ENCODE measurements around the gene C17orf107.

C17orf107 gene

DNA sequence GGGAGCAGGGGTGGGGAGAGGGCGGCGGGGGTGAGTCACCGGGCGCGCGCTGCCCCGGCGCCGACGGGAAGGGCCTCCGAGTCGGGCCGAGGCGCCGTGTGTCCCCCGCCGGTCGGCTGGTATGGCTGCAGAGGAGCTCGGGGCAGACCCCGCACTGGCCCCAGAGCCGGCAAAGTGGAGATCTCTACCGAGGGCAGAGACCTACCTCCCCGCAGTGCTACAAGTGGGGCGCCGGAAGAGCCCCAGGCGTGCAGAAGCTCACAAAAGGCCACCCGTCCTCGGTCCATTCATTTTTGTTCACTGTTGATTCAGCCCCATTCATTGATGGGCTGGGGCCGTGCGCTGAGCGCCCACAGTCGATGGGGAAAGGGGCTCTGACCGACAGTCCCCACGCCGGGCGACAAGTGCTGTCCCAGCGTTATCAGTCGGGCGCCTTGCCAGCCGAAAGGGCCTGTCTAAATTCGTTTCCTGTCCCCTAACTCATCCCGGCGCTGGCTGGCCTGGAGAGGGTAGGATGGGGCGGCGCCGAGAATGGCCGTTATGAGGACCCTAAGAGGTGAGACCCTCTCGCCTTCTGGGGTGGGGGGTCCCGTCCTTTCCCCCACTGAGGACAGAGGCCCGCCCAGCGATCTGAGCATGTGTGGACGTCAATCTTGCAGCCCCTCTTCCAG lies 50.9 kb downstream of the C17orf107 start:
- no peak for DNase-seq (ENCODE audit: low spot score)

DNA sequence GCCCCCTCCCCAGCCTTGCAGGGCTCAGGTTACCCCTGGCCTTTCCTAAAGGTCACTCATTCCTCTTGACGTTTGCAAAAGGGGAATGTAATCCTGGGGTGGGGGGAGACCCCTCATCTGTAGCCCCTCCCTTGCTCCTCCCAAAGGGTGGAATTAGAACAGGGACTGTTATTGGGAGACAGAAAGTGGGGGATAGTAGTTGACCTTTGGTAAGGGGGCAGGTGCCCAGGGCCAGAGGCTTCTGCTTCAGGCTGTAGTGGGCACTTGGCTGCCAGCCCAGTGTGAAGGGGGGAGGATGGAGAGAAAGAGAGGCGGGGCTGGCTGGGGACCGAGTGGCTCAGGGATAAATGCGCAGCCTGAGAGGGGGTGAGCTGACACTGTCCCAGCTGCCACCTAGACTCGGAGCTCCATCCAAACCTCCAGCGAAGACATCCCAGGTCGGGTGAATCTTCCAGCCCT lies 51.4 kb downstream of the C17orf107 start, which contains the start of gene ENO3:
Gene ENO3, plus strand, starts transcription at position 374 of the 459 bp plus-strand sequence. CDS start 711 bp downstream, outside the sequence.
- DNase-seq (ENCODE audit: low spot score) = peak; percentile 51

DNA sequence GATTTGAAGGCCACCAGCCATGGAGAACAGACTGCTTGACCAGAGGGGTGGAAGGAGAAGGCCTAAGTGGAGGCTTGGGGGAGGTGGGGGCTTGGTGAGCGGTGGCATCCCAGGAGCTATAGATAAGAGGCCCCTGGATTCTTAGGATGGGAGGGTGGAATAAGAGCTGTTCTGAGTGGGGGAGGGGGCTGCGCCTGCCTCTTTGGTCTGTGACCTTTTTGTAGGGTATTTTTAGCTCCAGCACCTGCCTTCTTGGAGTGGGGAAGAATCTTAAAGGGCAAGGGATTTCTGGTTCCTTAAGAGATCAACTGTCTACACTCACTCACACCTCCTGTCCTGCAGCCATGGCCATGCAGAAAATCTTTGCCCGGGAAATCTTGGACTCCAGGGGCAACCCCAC lies 52.1 kb downstream of the C17orf107 start:
- DNase-seq (ENCODE audit: low spot score) = no peak
